Prostate gland (tissue), 2 donors: ENCODE results near the gene CFAP97.

ENCODE experiments used
- POLR2A ChIP-seq: fragments of 450-650 bp; IDR thresholded peaks from one replicate; pipeline ENCODE4 v1.6.1; 2016; ENCODE audit warnings: antibody characterized with exemption, mild to moderate bottlenecking
- TF ChIP-seq, protein P1 (sequence below), 4 experiments: fragments of 200-600 bp in 2 of 4; fragments of 450-650 bp in 2 of 4; sonication (generic) in 2 of 4; IDR thresholded peaks; 1 replicate in 3 of 4; 2 replicates in 1 of 4; pipeline ENCODE4 v1.5.1; 2016 to 2019; ENCODE audit warnings: antibody characterized with exemption in 4 of 4, mild to moderate bottlenecking in 2 of 4, moderate library complexity in 2 of 4

DNA sequence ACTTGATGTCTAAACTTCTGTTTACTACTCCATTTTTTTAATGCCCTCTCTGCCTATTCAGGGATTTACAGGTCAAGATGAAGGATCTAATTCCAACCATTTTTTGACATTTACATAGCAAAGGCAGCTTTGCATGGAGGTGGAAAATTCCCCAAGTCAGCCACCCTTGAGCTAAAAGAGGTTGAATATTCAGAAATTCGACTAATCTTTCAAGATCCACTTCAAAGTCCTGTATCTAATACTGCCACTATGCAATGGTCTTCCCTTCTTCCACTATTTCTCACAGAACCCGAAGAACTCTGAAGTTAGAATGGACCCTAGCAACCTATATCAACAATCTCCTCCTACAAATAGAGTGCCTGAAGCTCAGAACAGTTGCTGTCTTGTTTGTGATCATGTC lies 21.6 kb downstream of the CFAP97 start:
- TF ChIP-seq, protein P1, sequence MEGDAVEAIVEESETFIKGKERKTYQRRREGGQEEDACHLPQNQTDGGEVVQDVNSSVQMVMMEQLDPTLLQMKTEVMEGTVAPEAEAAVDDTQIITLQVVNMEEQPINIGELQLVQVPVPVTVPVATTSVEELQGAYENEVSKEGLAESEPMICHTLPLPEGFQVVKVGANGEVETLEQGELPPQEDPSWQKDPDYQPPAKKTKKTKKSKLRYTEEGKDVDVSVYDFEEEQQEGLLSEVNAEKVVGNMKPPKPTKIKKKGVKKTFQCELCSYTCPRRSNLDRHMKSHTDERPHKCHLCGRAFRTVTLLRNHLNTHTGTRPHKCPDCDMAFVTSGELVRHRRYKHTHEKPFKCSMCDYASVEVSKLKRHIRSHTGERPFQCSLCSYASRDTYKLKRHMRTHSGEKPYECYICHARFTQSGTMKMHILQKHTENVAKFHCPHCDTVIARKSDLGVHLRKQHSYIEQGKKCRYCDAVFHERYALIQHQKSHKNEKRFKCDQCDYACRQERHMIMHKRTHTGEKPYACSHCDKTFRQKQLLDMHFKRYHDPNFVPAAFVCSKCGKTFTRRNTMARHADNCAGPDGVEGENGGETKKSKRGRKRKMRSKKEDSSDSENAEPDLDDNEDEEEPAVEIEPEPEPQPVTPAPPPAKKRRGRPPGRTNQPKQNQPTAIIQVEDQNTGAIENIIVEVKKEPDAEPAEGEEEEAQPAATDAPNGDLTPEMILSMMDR (IDR thresholded peaks at IDR 0.05), result no peak
- TF ChIP-seq POLR2A, result no peak
